DOHH2 (cell line): ENCODE measurements around the gene TMEM79.

Experiments
- CTCF ChIP-seq: fragments of 200-600 bp; sonication (generic); IDR thresholded peaks from one replicate; pipeline ENCODE4 v1.5.1; 2014; ENCODE audit warnings: antibody characterized with exemption, mild to moderate bottlenecking, low read depth, low read length; ENCODE audit not compliant: poor library complexity, severe bottlenecking
- EZH2phosphoT487 ChIP-seq: fragments of 200-600 bp; sonication (generic); IDR thresholded peaks from 2 replicates; pipeline ENCODE4 v1.6.1; 2017; ENCODE audit warnings: borderline replicate concordance, mild to moderate bottlenecking, antibody characterized with exemption, low read length, moderate library complexity, mixed read lengths

GRCh38 chr1:156253634-156254033 is 30.5 kb upstream of the TMEM79 start:
- TF ChIP-seq CTCF (no peak), EZH2phosphoT487 (no peak)
